ENCODE measurements around the gene CCL13.

DNA sequence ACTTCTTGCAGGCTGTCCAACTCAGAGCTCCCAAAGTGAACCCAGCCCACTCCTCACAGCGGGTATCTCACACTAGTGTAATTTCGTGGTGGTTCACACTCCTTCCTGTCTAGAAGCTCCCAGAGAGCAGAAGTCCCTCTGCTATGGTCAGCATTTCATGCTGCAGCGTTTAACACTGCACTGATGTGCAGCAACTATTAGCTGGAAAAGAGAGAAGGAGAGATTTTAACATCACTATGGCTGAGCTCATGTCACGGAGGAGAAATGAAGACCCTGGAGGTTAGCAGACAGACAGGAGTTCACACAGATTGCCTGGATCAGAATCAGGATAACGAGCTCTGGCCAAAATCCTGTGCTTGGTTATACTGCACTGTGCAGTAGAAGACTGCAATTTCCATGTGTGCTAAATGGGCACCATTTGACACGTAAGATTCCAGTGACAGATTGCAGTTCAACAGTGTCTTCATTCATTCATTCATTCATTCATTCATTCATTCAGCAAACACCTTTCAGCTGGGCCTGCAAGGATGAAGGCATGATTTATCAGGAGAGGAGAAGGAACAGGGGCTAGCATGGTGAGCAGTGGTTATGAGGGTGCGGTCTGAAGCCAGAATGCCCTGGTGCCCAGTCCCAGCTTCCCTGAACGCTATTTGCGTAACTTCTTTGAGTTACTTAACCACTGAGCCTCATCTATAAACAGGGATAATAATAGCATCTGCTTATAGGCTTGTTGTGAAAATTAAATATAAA, 12.1 kb downstream of the CCL13 start:
- TF ChIP-seq CTCF (IDR thresholded peaks at IDR 0.05; ENCODE audit: low read depth, low read length, missing input control) (no peak), SP1 (IDR thresholded peaks at IDR 0.05) (no peak), EGR1 (IDR thresholded peaks at IDR 0.05; ENCODE audit: low read depth in 2 of 2) (no peak), TAF1 (conservative IDR thresholded peaks at IDR 0.05) (no peak), HNF4A (conservative IDR thresholded peaks at IDR 0.05) (no peak), RXRA (IDR thresholded peaks at IDR 0.05) (no peak)
- TF ChIP-seq, protein P1, sequence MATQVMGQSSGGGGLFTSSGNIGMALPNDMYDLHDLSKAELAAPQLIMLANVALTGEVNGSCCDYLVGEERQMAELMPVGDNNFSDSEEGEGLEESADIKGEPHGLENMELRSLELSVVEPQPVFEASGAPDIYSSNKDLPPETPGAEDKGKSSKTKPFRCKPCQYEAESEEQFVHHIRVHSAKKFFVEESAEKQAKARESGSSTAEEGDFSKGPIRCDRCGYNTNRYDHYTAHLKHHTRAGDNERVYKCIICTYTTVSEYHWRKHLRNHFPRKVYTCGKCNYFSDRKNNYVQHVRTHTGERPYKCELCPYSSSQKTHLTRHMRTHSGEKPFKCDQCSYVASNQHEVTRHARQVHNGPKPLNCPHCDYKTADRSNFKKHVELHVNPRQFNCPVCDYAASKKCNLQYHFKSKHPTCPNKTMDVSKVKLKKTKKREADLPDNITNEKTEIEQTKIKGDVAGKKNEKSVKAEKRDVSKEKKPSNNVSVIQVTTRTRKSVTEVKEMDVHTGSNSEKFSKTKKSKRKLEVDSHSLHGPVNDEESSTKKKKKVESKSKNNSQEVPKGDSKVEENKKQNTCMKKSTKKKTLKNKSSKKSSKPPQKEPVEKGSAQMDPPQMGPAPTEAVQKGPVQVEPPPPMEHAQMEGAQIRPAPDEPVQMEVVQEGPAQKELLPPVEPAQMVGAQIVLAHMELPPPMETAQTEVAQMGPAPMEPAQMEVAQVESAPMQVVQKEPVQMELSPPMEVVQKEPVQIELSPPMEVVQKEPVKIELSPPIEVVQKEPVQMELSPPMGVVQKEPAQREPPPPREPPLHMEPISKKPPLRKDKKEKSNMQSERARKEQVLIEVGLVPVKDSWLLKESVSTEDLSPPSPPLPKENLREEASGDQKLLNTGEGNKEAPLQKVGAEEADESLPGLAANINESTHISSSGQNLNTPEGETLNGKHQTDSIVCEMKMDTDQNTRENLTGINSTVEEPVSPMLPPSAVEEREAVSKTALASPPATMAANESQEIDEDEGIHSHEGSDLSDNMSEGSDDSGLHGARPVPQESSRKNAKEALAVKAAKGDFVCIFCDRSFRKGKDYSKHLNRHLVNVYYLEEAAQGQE (IDR thresholded peaks at IDR 0.05): no peak
